ENCODE results near the gene IRGC. TPM values are rescaled to one million over a fixed set of nuclear protein-coding genes. Genes with fewer than 3 reads are reported as not detected.
A peak's percentile ranks its signal among the peaks of the same experiment; 100 is the strongest.

The IRGC gene
- polyA plus RNA-seq, 1 donor from 2014 or later, result 0.51 TPM

DNA sequence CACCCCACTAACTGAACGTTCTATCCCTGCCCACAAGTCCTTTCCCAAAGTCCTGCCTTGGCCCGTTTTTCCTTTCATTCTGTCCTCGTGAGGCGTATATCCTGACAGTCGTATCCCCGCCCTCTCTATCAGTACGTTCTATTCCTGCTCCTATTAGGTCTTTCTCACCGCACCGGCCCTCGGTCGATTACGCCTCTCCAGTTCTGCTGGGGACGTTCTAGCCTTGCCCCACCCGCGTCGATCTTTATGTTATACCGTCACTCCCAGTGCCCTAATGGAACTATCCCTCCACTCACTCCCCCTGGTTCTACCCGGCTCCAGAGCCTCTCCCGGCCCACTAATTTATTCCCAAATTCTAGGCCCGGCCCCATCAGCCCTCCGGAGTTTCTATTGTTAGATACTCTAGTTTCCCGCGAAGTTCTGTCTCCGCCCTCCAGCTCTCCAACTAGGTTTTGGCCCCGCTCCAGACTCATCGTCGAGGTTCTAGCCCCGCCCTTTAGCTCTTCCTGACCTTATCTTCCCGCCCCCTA is 47.9 kb upstream of the IRGC start:
- no peak overlapping the region for H3K9ac ChIP-seq (ENCODE audit: low read length)
- H3K36me3 ChIP-seq (ENCODE audit: insufficient read depth, low read length), result no peaks in the 10 kb centered on the region
- no peaks in the 10 kb centered on the region for H4K20me1 ChIP-seq (ENCODE audit: insufficient read depth)
- TF ChIP-seq SMC3 (conservative IDR thresholded peaks at IDR 0.05; ENCODE audit: poor library complexity), result no peak
- TF ChIP-seq, protein P1, sequence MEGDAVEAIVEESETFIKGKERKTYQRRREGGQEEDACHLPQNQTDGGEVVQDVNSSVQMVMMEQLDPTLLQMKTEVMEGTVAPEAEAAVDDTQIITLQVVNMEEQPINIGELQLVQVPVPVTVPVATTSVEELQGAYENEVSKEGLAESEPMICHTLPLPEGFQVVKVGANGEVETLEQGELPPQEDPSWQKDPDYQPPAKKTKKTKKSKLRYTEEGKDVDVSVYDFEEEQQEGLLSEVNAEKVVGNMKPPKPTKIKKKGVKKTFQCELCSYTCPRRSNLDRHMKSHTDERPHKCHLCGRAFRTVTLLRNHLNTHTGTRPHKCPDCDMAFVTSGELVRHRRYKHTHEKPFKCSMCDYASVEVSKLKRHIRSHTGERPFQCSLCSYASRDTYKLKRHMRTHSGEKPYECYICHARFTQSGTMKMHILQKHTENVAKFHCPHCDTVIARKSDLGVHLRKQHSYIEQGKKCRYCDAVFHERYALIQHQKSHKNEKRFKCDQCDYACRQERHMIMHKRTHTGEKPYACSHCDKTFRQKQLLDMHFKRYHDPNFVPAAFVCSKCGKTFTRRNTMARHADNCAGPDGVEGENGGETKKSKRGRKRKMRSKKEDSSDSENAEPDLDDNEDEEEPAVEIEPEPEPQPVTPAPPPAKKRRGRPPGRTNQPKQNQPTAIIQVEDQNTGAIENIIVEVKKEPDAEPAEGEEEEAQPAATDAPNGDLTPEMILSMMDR (IDR thresholded peaks at IDR 0.05; ENCODE audit: poor library complexity, severe bottlenecking), result no peak
- TF ChIP-seq, protein P2, sequence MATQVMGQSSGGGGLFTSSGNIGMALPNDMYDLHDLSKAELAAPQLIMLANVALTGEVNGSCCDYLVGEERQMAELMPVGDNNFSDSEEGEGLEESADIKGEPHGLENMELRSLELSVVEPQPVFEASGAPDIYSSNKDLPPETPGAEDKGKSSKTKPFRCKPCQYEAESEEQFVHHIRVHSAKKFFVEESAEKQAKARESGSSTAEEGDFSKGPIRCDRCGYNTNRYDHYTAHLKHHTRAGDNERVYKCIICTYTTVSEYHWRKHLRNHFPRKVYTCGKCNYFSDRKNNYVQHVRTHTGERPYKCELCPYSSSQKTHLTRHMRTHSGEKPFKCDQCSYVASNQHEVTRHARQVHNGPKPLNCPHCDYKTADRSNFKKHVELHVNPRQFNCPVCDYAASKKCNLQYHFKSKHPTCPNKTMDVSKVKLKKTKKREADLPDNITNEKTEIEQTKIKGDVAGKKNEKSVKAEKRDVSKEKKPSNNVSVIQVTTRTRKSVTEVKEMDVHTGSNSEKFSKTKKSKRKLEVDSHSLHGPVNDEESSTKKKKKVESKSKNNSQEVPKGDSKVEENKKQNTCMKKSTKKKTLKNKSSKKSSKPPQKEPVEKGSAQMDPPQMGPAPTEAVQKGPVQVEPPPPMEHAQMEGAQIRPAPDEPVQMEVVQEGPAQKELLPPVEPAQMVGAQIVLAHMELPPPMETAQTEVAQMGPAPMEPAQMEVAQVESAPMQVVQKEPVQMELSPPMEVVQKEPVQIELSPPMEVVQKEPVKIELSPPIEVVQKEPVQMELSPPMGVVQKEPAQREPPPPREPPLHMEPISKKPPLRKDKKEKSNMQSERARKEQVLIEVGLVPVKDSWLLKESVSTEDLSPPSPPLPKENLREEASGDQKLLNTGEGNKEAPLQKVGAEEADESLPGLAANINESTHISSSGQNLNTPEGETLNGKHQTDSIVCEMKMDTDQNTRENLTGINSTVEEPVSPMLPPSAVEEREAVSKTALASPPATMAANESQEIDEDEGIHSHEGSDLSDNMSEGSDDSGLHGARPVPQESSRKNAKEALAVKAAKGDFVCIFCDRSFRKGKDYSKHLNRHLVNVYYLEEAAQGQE (IDR thresholded peaks at IDR 0.05; ENCODE audit: borderline replicate concordance), result no peak
- TF ChIP-seq EP300 (conservative IDR thresholded peaks at IDR 0.05; ENCODE audit: poor library complexity, severe bottlenecking), result no peak
- TF ChIP-seq RAD21 (conservative IDR thresholded peaks at IDR 0.05), result no peak
- H3K79me2 ChIP-seq (replicated peaks; ENCODE audit: insufficient read depth, low read length), result no peaks in the 10 kb centered on the region
- H3K27ac ChIP-seq (ENCODE audit: low read length), result no peak overlapping the region
- peak overlapping the region; percentile 65 for H3K4me3 ChIP-seq (ENCODE audit: low read length)
- no peaks in the 10 kb centered on the region for H3K9me3 ChIP-seq (ENCODE audit: low read length)
- H2AFZ ChIP-seq (ENCODE audit: low read depth, low read length), result no peak overlapping the region
- peaks cover 42% of the 10 kb centered on the region for H3K27me3 ChIP-seq (ENCODE audit: insufficient read depth, low read depth, low read length)
- no peak overlapping the region for H3K4me2 ChIP-seq (ENCODE audit: low read length)
- no peaks in the 10 kb centered on the region for H3F3A ChIP-seq (ENCODE audit: insufficient read depth, low read length, poor library complexity, severe bottlenecking)
- no peaks in the 10 kb centered on the region for H3K9me2 ChIP-seq (ENCODE audit: insufficient read depth, low read length)

DNA sequence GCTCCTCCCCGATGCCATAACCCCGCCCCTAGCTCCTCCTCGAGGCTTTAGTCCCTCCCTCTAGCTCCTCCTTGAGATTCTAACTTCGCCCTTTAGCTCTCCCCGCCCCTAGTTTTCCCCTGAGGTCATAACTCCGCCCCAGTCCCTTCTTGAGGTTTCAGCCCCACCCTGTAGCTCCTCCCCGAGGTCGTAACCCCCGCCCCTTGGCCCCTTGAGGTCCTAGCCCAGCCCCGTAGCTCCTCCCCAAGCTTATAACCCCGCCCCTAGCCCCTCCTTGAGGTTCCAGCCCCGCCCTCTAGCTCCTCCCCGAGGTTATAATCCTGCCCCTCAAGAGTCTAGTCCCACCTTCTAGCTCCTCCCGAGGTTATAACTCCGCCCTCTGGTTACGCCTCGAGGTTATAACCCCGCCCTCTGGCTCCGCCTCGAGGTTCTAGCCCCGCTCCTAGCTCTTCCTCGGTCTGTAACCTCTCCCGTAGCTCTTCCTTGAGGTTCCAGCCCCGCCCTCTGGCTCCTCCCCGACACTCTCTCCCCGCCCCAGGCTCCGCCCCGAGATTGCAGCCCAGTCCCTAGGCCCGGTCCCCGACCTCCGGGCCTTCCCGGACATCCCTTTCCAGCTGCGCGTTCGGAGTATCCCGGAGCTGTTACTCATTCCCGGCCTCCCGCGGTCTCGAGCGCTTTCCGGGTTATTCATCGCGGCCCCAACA is 47.3 kb upstream of the IRGC start:
- no peaks in the 10 kb centered on the region for H3K36me3 ChIP-seq (ENCODE audit: insufficient read depth, low read length)
- no peaks in the 10 kb centered on the region for H3K79me2 ChIP-seq (replicated peaks; ENCODE audit: insufficient read depth, low read length)
- H3K9me3 ChIP-seq (ENCODE audit: low read length), result no peaks in the 10 kb centered on the region
- no peaks in the 10 kb centered on the region for H4K20me1 ChIP-seq (ENCODE audit: insufficient read depth)
- no peaks in the 10 kb centered on the region for H3F3A ChIP-seq (ENCODE audit: insufficient read depth, low read length, poor library complexity, severe bottlenecking)
- H3K4me2 ChIP-seq (ENCODE audit: low read length), result no peak overlapping the region
- H3K9ac ChIP-seq (ENCODE audit: low read length), result peak overlapping the region; percentile 45
- H3K27me3 ChIP-seq (ENCODE audit: insufficient read depth, low read depth, low read length), result peaks cover 42% of the 10 kb centered on the region
- H3K27ac ChIP-seq (ENCODE audit: low read length), result no peak overlapping the region
- peak overlapping the region; percentile 65 for H3K4me3 ChIP-seq (ENCODE audit: low read length)
- H2AFZ ChIP-seq (ENCODE audit: low read depth, low read length), result no peak overlapping the region
- no peak for TF ChIP-seq RAD21 (conservative IDR thresholded peaks at IDR 0.05)
- TF ChIP-seq MXI1 (conservative IDR thresholded peaks at IDR 0.05; ENCODE audit: poor library complexity, severe bottlenecking), result peak; percentile 22
- no peaks in the 10 kb centered on the region for H3K9me2 ChIP-seq (ENCODE audit: insufficient read depth, low read length)

DNA sequence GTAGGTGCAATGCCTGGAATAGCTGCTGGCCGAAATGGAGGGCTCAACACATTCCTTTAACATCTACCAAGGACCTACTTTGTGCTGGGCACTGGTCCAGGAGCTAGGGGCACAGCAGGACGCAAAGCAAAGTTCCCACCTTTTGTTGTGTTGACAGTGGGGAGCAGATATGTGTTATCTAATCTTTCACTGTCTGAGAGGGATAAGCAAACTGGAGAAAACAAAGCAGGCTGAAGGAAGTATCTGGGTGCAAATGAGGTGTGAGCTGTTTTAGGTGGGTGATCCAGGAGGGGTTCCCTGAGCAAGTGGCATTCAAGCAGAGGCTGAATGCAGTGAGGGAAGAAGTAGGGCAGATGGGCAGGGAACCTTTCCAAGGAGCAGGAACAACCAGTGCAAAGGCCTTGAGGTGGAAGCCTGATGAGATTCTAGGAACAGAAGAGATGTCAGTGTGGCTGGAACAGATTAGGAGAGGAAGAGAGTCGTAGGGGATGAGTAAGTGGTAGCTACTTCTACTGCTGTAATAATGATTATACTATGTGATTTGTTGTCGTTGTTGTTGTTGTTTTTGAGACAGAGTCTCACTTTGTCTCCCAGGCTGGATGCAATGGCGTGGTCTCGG is 43.7 kb upstream of the IRGC start:
- H4K20me1 ChIP-seq (ENCODE audit: insufficient read depth), result no peaks in the 10 kb centered on the region
- H3K4me2 ChIP-seq (ENCODE audit: low read length), result no peak overlapping the region
- H3F3A ChIP-seq (ENCODE audit: insufficient read depth, low read length, poor library complexity, severe bottlenecking), result no peaks in the 10 kb centered on the region
- H3K79me2 ChIP-seq (replicated peaks; ENCODE audit: insufficient read depth, low read length), result no peaks in the 10 kb centered on the region
- H3K36me3 ChIP-seq (ENCODE audit: insufficient read depth, low read length), result no peaks in the 10 kb centered on the region
- H3K4me3 ChIP-seq (ENCODE audit: low read length), result no peak overlapping the region
- no peak for TF ChIP-seq MXI1 (conservative IDR thresholded peaks at IDR 0.05; ENCODE audit: poor library complexity, severe bottlenecking)
- no peak overlapping the region for H3K27ac ChIP-seq (ENCODE audit: low read length)
- no peaks in the 10 kb centered on the region for H3K9me3 ChIP-seq (ENCODE audit: low read length)
- H3K9me2 ChIP-seq (ENCODE audit: insufficient read depth, low read length), result no peaks in the 10 kb centered on the region
- no peak overlapping the region for H2AFZ ChIP-seq (ENCODE audit: low read depth, low read length)
- no peak overlapping the region for H3K9ac ChIP-seq (ENCODE audit: low read length)
- H3K27me3 ChIP-seq (ENCODE audit: insufficient read depth, low read depth, low read length), result peaks cover 42% of the 10 kb centered on the region
